GM19467 (cell line): ENCODE measurements around the gene SNX8.

ENCODE experiments used
- ATAC-seq: cut with Tn5 transposase; IDR thresholded peaks from one replicate; pipeline ENCODE4 v1.9.1; 2021; ENCODE audit warnings: mild to moderate bottlenecking, moderate library complexity; ENCODE audit not compliant: unreplicated experiment

Gene SNX8

DNA sequence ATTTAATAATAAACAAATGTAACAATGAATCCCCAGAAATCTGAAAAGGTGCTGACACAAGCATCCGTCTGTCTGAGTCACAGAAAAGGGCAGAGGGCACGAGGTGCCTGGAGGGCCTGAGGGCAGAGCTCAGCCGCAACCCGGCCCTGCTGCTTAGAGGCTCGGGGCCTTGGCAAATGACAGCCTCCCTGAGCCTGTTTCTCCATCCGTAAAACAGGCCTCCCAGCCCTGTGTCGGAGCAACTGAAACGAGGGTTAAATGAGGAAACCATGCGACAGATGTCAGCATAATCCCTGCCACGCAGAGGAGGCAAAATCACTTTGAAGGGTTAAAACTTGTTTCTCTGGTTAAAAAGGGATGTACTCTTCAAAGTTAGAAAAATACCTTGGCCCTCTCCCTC is 47.3 kb downstream of the SNX8 start:
- ATAC-seq = no peak

DNA sequence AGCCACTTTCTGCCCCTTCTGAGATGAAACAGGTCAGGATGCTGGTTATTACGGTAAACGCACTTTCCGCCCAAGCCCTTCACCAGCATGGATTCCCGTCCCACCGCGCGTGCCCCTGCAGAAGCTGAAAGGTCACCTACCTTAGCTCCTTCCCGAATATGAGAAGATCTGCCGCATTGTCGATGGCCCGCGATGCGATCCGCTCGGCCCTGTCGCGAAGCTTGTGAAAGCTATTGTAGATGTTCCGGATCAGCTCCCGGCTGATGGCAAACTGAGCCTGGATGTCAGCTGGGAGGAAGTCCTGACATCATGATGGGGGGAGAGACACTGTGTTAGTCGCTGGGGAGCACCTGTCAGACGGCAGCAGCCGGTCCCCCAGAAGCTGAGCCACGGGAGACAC is 50.1 kb downstream of the SNX8 start:
- ATAC-seq = no peak

DNA sequence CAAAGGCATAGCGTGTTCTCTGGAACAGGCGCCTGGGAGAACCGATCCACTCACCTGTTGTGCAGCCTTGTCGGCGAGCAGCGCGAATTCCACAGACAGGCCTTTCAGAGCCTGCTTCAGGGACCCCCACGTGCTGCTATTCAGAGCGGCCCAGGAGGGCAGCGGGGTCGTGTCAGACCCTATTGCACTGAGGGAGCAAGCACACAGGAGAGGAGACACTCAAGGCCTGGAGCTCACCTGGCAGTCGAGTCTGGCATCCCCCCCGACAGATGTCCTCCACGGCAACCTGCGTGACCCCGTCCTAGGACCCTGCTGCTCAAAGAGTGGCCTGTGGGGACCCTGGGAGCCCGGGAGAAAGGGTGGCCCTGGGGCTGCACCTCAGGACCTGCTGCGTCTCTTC is 51.1 kb downstream of the SNX8 start:
- no peak for ATAC-seq

DNA sequence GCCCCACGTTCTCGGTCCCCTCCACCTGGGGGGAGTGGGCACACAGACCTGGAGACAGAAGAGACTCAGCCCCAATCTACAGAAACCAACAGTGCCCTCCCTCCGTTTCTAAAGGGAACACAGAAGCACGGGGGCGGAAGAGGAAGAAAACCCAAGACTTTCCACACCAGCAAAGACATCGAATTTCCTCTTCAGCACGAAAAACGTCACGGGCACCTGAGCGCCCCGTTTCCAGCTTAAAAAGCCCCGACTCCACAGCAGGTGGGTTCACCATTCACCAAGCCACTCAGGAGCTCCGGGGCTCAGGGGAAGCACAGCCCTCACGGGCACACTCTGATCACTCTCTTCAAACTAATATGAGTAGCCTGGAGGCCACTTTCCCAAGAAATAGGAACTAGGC is 52.6 kb downstream of the SNX8 start:
- no peak for ATAC-seq

DNA sequence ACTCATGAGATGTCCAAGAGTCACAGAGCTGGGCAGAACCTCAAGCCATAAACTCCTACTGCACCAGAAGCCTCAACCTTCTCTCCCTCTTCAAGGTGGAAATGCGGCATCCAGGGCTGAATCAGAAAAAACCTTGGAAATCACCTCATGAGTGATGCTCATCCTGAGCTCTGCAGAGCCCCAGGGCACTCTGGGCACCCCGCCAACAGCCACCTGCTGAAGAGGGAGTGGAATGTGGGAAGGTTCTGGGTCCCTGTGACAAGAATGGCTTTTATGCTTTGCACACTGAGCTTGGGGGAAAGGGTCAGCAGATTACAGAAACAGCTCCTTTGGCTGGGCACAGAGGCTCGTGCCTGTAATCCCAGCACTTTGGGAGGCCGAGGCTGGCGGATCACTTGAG is 53.4 kb downstream of the SNX8 start:
- ATAC-seq = no peak

DNA sequence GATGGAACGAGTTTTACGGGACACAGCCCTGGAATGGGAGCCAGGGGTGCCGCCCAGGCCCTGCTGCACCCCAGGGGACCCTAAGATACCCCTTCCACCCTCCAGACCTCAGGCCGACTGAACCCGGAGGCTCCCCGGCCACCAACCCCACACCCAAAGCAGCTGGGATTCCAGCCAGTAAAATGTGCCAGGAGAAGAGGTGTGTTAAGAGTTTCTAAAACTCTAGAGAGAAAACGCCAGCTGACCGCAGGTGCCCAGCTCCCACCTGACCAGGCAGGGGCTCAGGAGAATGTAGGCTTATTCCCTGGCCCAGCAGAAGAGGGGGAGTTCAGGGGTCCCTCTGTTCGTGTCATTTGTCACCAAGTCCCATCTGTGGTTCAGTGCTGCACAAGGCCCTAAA is 54.8 kb downstream of the SNX8 start:
- ATAC-seq = peak; percentile 15

DNA sequence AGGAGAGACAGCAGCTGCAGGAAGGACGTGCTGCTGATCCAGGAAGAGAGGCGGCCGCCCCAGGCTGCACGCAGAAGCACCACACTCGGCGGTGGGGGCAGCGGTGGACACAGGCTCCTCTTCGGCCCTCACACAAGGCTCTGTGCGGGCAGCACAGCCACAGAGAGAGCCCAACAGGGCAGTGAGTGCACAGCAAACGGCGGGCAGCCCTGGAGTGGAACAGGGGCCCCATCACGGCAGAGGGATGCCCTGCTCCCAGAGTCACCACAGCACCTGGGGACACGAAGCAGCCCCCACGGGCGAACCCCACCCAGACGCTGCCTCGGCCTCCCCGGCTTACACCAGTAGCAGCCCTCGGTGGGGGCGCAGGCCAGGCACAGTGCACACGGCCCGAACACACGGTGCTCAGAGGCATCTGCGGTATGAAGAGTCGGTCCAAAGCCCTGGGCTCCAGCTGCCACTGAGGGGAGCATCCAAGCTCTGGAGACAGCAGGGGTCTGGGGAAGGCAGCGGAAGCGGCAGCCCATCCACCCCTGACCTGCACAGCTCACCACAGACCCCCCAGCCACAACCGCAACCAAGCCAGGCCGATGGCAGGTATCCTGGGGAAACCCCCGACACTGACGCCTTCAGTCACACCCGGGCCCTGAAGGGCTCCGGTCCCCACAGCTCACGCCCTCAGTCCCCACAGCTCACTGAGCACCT is 55.4 kb downstream of the SNX8 start:
- peak; percentile 50 for ATAC-seq

DNA sequence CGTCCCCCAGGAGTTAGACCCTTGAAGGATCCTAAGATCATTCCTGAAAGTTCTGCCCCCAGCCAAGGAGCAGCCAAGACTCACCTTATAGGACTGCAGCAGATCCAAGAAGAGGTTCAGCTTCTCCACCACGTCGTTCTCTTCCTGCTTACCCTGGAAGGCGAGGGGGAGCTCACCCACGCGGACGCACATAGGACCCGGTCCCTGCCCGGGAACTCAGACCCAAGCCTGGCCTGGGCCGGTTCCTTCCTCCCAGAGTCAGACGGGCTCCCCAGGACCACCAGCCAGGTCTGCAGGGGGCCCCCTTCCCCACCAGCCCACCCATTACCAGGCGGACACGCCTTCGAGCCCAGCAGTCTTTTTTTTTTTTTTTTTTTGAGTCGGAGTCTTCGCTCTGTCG is 56.6 kb downstream of the SNX8 start:
- ATAC-seq = no peak

DNA sequence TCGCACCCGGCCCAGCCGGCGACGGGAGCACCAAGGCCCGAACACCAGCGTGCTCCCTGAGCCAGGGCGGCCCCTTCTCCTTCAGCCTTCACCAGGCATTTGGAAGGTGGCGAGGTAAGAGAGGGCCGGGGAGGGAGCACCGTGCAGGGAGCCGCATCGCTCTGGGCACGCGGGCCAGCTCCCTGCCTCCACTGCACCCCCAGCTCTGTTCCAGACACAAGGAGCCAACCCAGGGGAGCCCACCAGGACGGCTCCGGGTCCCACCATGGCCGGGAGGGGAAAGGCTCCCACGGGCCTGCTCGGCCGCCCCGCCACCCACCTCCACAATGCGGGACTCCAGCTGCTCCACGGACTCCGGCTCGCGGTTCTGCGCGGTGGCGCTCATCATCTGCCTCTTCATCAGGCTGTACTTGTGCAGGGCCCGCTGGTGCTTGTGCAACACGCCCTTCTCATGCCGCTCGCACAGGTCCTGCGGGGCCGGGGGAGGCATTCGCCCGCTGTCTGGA is 57.1 kb downstream of the SNX8 start:
- no peak for ATAC-seq

DNA sequence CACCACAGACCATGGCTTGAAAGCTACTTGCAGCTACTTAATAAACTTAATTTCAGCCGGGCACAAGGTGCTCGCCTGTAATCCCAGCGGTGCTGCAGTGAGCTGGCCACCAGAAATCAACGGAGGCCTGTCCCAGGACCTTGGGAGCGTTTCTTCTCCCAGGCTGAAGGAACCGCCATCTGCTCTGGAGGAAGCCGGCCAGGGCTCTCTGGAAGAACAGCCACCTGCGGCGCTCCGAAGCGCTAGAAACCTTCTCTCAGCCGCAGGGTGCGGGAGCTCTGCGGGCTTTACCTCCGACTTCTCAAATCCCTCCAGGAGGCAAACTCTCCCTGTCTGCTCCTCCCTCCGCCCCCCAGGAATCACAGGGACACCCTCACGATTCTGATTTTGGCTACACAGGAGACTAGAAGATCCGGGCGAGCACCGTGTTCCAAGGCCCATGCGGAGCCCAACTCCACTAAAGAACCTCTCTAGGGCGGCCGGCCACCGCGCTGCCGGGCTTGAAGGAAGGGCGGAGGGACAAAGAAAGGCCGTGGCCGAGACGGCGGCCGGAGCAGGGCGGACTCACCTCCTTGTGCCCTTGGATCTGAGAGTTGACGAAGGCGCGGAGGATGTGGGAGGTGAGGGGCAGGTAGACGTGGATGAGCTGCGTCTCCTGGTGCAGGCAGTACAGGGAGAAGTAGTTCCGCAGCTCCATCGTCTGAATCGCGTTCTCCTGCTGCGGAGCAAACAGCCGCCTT is 57.8 kb downstream of the SNX8 start:
- no peak for ATAC-seq

DNA sequence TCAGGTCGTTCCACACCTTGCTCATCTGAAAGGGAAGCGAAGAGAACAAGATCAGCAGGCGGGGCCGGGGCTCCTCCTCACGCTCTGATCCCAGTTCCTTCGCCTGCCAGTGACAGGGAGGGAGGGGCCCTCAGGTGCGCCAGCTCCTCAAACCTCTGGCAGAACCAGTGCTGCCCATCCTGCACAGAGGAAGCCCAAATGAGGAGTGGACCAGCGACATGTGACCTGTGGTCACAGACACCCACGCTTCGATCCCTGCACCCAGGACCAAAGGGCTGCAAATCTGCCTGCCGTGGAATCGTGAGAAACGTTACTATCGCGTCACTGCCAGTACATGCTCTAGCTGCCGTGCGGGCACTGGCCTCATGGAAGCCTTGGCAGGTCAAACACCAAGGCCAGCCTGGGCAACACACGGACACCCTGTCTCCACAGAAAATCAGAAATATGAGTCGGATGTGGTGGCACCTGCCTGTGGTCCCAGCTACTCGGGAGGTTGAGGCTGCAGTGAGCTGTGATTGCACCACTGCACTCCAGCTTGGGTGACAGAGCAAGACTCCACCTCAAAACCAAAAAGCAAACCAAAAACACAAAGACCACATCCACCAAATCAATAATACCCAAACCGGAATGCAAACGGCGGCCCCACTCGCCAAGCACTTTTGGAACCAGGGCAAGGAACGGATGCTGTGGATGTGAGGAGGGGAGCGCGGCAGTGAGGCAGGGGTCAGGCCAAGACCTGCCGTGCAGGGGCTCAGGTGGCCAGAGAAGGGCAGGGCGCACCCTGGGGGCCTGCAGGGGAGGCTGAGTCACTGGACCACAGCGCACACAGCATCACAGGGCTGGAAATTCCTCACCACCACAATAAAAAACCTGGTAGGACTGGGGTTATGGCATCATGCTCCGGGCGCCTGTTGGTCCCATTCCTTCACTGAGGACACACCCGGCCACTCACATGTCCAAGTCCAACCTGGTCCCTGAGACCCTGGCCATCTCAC is 58.8 kb downstream of the SNX8 start:
- ATAC-seq = no peak

DNA sequence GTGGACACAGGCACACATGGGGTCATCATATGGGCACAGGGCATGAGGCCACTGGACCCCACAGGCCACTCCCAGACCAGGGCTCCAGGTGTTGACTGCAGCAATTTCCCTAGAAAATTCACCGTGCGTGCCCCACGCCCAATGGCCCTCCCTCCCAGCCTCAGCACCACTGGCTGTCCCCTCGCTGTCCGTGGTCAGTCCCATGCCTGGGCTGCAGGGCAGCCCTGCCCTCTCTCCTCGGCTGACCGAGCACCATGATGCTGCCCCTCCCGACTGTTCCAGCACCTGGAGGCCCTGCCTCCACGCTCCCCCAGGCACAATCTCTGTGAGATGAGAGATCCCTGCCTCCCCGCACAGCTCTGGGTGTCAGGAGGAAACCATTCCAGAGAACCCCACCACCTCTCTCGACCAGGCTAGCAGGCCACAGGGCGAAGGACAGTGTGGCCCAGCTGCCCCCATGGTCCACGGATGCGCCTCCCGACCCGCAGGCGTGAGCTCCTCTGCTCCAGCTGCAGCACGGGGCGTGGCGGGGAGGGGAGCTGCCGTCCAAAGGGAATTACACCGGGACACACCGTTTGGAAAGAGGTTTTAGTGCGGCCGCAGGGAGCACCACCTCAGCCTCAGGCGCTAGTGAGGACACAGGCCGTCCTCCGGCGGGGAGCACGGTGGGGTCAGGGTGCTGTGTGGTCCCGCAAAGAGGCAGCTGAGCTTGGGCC is 59.7 kb downstream of the SNX8 start:
- no peak for ATAC-seq

DNA sequence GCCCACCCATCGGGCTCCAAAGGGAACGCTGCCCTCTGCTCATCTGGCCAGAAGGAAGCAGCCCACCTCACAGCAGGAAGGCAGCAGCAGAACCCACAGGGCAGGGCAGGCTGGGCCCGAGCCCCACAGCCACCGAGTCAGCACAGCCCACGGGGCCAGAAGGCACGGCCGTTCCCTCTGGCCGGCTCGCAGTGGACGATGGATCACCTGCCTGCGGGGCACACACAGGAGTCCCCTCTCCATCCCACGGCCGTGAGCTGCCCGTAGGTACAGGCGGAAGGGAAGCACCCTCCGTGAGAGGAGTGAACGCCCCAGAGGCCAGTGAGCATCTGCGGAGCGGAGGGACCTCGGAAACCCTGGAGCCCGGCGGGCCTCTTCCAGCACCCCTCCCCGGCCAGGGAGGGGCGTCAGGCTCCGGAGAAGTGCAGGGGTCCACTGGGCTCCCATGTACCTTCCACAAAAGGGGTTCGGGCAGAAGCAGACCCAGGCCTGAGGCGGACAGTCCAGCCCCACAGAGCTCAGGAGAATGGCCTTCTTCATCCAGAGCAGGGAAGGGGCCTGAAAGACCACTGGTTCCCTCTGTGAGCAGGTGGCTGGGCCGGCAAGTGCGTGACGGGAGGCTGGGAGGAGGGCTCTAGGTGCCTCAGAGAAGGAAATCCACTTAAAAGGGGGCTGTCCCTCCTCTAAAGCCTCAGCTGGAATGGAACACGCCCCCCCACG is 60.6 kb downstream of the SNX8 start:
- no peak for ATAC-seq

DNA sequence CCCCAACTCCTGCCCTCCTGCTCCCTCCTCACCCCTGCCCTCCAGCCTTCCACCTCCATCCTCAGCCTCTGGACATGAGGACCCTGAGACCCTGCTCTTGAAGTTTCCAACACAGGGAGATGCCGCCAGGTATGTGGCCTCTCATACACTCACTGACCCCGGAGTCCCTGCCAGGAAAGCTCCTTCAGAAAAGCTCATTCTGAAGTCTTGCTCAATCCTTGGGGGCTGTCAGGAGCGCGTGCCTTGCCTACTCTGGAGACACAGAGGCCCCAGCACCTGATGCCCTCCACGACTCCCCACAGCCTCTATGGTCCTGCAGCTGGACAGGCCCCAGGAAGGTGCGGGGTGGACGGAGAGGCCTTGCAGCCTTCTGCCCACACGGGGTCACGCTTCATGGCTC is 61.2 kb downstream of the SNX8 start:
- ATAC-seq = no peak

DNA sequence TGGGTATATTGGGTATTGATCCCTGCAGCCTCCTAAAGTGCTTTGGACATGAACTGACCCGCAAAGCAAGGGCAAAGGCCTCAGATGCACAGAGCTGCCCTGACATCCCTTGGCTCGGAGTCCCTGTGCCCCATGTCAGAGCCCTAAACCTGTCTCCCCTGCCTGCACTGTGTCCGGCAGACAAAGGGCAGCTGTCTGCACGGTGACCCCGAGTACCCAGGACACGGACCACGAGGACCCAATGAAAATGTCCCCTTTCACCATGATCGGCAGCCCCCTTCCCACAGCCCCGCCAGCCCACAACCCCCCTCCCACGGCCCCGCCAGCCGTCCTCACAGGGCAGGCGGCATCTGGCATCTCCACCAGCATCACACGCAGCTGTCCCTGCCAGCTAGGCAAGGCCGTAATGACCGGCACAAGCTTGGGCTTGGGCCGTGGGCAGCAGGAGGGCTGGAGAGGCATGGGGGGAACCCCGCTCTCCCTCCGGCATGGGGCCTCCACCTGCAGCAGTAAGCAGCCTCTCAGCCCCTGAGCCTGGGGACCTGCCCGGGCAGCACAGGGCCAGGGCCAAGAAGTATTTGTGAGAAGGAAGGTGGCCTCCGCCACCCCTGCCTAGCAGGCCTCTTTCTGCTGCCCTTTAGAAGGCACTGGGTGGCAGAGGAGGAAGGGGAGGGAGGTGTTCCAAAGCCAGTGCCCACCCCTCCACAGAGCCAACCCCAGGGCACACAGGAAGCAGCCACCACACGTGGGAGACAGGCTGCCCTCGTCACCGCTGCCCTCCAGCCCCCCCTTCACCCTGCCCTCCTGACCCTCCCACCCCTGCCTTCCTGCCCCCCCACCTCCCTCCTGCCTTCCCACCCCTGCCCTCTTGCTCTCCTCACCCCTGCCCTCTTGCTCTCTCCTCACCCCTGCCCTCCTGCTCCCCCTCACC is 62.1 kb downstream of the SNX8 start:
- ATAC-seq = no peak

DNA sequence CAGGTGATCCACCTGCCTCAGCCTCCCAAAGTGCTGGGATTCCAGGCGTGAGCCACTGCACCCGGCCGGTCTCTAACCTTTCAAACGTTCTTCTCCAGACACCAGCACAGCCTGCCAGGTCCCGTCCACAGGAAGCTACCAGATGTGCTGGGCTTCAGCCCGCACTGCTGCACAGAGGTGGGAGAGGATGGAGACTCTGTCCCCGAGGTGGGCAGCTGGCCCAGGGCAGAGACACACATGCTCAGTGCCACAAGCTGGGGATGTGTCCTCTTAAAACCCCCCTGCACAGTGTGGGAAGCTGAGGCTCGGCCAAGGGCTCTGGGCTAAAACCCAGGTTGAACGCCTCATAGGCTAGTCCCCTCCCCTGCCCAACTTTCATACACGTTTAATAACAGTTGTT is 62.9 kb downstream of the SNX8 start:
- no peak for ATAC-seq

DNA sequence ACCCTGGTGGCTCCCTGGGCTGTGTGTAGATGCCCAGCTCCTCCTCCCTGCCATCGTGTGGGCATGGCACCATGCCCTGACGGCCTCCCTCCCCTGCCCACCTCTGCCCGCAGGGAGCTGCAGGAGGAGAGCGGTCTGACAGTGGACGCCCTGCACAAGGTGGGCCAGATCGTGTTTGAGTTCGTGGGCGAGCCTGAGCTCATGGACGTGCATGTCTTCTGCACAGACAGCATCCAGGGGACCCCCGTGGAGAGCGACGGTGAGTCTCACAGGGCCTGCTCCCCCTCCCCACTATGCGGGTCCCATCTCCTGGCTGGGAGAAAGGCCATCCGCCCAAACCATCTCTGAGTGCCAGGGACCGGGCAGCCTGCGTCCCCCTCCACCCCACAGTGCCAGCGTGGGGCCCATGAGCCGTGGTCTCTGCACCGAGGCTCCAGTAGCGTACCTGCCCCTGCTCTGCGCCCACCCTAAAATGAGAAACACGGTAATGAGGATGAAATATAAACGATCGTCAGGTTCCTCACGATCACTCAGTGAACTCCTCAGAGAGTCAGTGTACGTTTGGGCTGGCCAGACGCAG is 64.4 kb downstream of the SNX8 start:
- ATAC-seq = no peak

DNA sequence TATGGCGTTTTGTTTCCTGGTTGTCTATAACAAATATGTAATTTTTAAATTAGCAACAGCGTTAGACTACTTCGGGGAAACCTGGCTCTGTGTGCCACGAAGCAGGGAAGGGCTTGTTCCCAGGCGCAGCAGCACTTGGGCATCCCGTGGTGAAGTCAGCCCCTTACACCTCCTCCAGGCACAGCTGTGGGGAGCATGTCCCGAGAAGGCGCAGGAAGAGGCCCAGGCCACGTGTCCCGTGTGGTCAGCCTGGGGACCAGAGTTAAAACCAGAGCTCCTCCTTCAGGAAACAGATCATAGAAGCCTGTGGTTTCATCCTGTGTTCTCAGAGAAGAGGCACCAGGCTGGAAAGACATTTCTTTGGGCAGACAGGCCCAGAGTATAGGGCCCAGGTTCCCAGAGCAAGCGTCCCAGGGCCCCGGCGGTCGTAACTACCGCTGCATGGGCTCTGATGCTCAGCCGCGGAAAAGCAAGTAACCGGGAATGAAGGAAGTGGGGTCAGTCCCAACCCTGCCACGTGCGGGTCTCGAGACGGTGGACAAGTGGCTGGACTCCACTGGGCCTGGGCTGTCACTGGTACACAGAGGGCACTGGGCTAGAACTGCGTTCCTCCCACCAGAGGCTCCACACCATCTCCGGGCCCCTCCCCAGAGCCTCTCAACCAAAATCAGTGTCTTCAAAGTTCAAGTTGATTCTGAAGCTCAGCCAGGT is 65.1 kb downstream of the SNX8 start:
- no peak for ATAC-seq
